ENCODE results near the gene SMG6.
A peak's percentile ranks its signal among the peaks of the same experiment; 100 is the strongest.

The SMG6 gene

DNA sequence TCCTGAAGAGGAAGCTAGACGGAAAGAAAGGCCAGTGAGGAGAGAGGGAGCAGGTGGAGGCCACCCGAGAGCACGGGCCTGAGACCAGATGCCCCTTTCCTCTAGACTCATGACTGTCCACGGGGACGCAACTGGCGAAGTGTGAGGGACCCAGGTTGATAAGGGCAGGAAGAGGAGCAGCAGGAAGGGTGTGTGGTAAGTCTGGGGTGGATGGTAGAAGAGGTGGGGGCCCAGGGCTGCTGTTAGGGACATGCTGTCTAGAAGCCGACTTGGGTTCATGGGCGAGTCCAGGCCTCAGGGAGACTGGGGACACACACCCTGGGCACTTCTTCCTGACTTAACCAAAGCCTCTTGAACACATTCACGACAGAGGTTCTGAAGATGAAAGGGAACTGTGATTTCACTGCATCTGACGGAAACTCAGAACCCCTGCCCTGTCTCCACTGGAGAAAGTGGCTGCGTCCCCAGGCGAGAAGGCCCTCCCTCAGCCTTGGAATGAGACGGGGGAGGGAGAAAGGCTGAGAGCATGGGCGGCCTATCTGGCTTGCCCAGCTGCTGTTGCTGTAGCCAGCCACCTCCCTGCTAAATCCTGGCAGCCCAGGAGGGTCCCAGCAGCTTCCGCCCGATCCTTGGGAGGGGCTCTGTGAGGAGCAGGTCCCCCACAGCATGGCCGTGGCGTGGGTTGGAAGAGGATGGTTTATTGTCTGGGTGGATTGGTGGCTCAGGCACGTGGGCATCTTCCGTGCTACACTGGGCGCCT, 242.7 kb downstream of the SMG6 start:
- no peak for DNase-seq (ENCODE audit: low read depth in 2 of 2)

DNA sequence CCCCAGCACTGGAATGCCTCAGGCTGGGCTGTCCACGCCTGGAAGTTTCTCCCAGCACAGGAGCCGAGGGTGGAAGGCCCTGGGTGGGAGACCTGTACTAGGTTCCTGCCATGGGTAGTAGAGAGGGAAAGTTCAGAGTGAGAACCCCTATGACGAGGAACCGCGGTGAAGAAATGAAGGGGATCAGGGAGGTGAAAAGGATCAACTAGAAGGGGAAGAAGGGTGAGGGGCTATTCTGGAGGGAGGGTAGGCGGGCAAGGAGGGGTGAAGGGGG, 243.3 kb downstream of the SMG6 start:
- no peak for DNase-seq (ENCODE audit: low read depth in 2 of 2)

- DNase-seq (ENCODE audit: low read depth in 2 of 2): no peak
Measured at GRCh38 chr17:2059547-2060384, 243.8 kb downstream of the SMG6 start.

DNA sequence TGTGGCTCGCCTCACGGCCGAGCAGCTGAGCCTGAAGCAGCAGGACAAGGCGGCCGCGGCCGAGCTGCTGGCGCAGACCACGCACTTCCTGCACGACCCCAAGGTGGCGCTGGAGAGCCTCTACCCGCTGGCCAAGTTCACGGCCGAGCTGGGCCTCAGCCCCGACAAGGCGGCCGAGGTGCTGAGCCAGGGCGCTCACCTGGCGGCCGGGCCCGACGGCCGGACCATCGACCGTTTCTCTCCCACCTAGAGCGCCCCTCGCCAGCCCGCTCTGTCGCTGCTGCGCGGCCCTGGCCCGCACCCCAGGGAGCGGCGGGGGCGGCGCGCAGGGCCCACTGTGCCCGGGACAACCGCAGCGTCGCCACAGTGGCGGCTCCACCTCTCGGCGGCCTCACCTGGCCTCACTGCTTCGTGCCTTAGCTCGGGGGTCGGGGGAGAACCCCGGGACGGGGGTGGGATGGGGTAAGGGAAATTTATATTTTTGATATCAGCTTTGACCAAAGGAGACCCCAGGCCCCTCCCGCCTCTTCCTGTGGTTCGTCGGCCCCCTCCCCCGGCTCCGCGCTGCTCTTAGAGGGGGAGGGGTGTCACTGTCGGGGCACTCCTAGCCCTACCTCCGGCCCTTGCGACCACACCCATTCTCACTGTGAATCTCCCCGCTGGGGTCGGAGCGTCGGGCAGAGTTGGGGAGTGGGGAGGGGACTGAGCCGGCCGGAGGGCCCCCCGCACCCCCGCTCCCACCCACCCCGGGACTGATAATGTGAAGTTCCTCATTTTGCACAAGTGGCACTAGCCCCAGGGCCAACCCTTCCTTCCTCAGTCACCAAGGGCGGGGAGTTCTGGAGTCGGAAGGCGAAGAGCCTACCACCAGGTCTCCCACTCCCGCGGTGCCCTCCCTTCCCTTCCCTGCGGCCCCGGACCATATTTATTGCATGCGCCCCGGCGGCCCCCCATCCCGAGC, 244.7 kb downstream of the SMG6 start:
- peak; percentile 37 to 63 for DNase-seq (ENCODE audit: low read depth in 2 of 2)

DNA sequence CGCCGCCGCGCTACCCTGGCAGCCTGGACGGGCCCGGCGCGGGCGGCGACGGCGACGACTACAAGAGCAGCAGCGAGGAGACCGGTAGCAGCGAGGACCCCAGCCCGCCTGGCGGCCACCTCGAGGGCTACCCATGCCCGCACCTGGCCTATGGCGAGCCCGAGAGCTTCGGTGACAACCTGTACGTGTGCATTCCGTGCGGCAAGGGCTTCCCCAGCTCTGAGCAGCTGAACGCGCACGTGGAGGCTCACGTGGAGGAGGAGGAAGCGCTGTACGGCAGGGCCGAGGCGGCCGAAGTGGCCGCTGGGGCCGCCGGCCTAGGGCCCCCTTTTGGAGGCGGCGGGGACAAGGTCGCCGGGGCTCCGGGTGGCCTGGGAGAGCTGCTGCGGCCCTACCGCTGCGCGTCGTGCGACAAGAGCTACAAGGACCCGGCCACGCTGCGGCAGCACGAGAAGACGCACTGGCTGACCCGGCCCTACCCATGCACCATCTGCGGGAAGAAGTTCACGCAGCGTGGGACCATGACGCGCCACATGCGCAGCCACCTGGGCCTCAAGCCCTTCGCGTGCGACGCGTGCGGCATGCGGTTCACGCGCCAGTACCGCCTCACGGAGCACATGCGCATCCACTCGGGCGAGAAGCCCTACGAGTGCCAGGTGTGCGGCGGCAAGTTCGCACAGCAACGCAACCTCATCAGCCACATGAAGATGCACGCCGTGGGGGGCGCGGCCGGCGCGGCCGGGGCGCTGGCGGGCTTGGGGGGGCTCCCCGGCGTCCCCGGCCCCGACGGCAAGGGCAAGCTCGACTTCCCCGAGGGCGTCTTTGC, 245.6 kb downstream of the SMG6 start:
- no peak for DNase-seq (ENCODE audit: low read depth in 2 of 2)

- no peak for DNase-seq (ENCODE audit: low read depth in 2 of 2)
Measured at GRCh38 chr17:2057175-2057759, 246.3 kb downstream of the SMG6 start.

DNA sequence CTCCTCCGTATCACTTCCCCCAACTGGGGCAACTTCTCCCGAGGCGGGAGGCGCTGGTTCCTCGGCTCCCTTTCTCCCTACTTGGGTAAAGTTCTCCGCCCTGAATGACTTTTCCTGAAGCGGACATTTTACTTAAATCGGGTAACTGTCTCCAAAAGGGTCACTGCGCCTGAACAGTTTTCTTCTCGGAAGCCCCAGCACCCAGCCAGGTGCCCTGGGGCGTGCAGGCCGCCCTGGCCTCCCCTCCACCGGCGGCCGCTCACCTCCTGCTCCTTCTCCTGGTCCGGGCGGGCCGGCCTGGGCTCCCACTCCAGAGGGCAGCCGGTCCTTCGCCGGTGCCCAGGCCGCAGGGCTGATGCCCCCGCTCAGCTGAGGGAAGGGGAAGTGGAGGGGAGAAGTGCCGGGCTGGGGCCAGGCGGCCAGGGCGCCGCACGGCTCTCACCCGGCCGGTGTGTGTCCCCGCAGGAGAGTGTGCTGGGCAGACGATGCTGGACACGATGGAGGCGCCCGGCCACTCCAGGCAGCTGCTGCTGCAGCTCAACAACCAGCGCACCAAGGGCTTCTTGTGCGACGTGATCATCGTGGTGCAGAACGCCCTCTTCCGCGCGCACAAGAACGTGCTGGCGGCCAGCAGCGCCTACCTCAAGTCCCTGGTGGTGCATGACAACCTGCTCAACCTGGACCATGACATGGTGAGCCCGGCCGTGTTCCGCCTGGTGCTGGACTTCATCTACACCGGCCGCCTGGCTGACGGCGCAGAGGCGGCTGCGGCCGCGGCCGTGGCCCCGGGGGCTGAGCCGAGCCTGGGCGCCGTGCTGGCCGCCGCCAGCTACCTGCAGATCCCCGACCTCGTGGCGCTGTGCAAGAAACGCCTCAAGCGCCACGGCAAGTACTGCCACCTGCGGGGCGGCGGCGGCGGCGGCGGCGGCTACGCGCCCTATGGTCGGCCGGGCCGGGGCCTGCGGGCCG, 247.1 kb downstream of the SMG6 start:
- no peak for DNase-seq (ENCODE audit: low read depth in 2 of 2)

DNA sequence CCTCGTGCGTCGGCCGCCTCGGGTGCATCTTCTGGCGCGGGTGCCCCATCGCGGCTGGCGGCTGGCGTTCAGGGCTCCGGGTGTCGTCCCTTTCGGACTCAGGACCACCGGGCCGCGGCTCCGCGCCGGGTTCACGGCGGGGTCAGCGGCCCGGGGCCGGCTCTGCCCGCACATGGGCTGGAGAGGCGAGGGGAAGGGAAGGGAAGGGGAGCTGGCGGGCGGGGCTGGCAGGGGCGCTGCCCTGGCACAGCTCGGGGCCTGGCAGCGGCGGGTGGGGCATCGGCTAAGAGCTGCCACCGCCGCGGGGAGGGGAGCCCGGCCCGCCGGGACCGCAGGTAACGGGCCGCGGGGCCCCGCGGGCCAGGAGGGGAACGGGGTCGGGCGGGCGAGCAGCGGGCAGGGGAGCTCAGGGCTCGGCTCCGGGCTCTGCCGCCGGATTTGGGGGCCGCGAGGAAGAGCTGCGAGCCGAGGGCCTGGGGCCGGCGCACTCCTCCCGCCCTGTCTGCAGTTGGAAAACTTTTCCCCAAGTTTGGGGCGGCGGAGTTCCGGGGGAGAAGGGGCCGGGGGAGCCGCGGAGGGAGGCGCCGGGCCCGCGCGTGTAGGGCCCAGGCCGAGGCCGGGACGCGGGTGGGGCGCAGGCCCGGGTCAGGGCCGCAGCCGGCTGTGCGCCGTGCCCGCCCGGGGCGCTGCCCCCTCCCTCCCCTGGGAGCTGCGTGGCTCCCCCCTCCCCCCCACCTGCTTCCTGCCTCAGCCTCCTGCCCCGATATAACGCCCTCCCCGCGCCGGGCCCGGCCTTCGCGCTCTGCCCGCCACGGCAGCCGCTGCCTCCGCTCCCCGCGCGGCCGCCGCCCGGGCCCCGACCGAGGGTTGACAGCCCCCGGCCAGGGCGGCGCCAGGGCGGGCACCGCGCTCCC, 248.0 kb downstream of the SMG6 start:
- DNase-seq (ENCODE audit: low read depth in 2 of 2): no peak

- peak; percentile 62 to 67 for DNase-seq (ENCODE audit: low read depth in 2 of 2)
Measured at GRCh38 chr17:2054512-2055291, 248.9 kb downstream of the SMG6 start, which contains the start of gene HIC1. TSS of gene HIC1 (plus strand) at chr17:2055103. CDS start at chr17:2056691, 1,588 bp downstream.

GRCh38 chr17:2054262-2054511, 249.4 kb downstream of the SMG6 start:
- DNase-seq (ENCODE audit: low read depth in 2 of 2): peak in 1 of 2 experiments; percentile 54

- DNase-seq (ENCODE audit: low read depth in 2 of 2): peak; percentile 36 to 77
Measured at GRCh38 chr17:2053380-2054261, 250.0 kb downstream of the SMG6 start.

GRCh38 chr17:2051933-2052559, 251.5 kb downstream of the SMG6 start:
- DNase-seq (ENCODE audit: low read depth in 2 of 2): no peak

DNA sequence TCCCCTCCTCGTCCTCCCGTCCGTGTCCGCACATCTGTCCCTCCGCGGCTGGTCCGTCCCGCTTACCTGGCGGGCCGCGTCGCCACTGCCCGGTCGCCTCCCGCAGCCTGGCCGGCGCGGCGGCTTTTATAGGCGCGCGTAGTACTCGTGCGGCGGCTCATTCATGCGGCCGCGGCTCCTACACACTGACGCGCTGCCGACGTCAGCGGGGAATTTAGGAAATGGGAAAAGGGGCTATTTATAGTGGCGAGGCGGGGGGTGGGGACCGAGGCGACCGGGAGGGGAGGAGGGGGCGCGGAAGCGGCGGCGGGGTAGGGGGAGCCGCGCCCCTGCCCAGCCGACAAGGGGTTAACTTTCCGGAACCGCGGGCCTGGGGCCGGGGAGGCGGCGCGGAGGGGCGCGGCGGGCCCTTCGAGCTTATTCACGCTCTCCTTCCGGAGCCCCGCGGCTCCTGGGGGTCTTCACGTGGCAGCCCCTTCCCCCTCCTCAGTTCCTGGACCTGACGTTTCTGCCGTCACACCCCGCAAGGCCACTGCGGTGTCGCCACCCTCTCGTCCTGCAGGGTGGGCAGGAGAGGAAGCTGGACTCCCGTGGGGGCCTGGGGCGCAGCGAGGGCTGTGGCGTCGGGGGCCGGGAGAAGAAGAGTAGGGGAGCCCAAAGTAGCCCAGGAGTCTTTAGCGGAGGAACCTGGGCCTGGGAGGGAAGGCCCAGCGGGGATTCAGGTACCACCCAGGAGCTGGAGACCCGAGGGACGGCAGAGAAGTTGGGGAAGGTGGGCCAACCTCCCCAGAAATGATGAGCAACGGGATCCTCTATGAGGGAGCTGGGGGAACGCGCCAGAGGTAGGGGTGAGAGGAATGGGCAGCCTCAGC, 252.3 kb downstream of the SMG6 start:
- no peak for DNase-seq (ENCODE audit: low read depth in 2 of 2)

DNA sequence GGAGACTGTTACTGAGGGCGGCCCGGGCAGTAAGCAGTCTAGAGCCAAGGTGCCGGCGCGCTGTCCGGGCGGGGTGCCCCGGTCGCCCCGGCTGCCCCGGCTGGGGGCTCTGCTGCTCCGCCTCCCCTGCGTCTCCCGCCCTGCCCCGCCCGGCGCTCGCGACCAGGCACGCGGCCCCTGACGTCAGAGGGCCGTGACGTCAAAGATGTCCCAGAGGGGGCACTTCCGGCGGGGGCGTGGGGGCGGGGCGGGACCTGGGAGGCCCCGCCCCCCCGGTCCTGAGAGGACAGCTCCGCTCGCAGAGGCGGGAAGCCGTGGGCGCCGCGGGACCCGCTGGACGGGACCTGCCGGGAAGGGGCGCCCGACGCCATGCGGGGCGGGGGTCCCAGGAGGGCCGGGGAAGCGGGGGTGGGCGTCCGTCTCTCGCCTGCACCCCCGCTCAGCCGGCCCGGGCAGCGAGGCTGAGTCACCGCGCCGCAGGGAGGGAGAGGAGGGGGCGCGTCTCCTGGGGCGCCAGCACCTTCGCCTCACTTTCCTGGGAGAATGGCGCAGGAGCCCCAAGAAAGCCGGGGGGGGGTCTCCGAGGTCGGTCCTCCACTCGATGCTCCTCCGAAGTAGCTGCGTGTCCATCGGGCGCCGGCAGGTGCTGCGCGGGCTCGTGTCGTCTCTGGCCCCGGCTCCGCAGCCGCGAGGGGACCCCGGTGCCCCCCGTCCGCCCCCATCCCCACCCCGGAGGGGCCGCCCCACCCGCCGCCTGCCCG, 253.1 kb downstream of the SMG6 start:
- DNase-seq (ENCODE audit: low read depth in 2 of 2): peak; percentile 44 to 55

Measured in stimulated activated CD4-positive, alpha-beta T cell treated with anti-CD3 and anti-CD28 coated beads, Interleukin-12 subunit alpha, Interleukin-12 subunit beta, amount 100 ng/mL, for 24 hours (primary cell).